ENCODE data around the gene CCDC106. TPM values are rescaled to one million over a fixed set of nuclear protein-coding genes. Genes with fewer than 3 reads are reported as not detected.

The CCDC106 gene
- total RNA-seq, 1 experiment from 2014 or later = 19.9 TPM

GRCh38 chr19:55637534-55637933 lies 10.5 kb upstream of the CCDC106 start:
- H4K20me1 ChIP-seq (ENCODE audit: control insufficient read depth, insufficient read depth, insufficient read length) = no peaks in the 10 kb centered on the region
- no peak overlapping the region for H2BK15ac ChIP-seq (ENCODE audit: low read depth, low read length)
- no peak overlapping the region for H2BK120ac ChIP-seq (ENCODE audit: low read depth, low read length, poor library complexity, severe bottlenecking)
- no peak overlapping the region for H2AK5ac ChIP-seq (ENCODE audit: insufficient read length, low read length)
- peaks cover 10% of the 10 kb centered on the region; the same call in 1 of the 2 replicates for H3K79me2 ChIP-seq (ENCODE audit: insufficient read depth, low read length)
- H3K4me3 Mint-ChIP-seq = peak overlapping the region; percentile 46 to 54; a peak in 3 of 5 replicates
- H3K23me2 ChIP-seq (ENCODE audit: insufficient read length, low read depth, low read length, poor library complexity, severe bottlenecking) = peaks cover 21% of the 10 kb centered on the region
- no peaks in the 10 kb centered on the region; a peak in 1 of 5 replicates for H3K9me3 Mint-ChIP-seq
- no peak overlapping the region for H2BK12ac ChIP-seq (ENCODE audit: insufficient read length, low read depth, low read length)
- H3K27ac Mint-ChIP-seq = peak overlapping the region in 1 of 3 experiments; percentile 59; a peak in 2 of 7 replicates
- no CpG with 5 or more reads among the region's 11 CpGs for WGBS (ENCODE audit: extremely low coverage, insufficient read length, low lambda C conversion rate)
- no peak overlapping the region for H3K9ac ChIP-seq (ENCODE audit: extremely low read depth, insufficient read length, low read length)
- no peak overlapping the region for H3K4me2 ChIP-seq (ENCODE audit: insufficient read depth, insufficient read length, low read length)
- peaks cover 10 to 15% (median 14%) of the 10 kb centered on the region in 3 experiments for H3K36me3 Mint-ChIP-seq (ENCODE audit: insufficient read depth in 1 of 3, low read depth in 3 of 3)
- peaks cover 3% of the 10 kb centered on the region; the same call in 1 of the 2 replicates for H3K27me3 Mint-ChIP-seq (ENCODE audit: low read depth)
- no peak overlapping the region for H4K8ac ChIP-seq (replicated peaks; ENCODE audit: insufficient read length, low read depth, low read length)
- H3K27ac ChIP-seq (ENCODE audit: insufficient read length, low read depth, low read length) = no peak overlapping the region
- H3K4ac ChIP-seq (ENCODE audit: low read depth, low read length) = no peak overlapping the region
- no peak overlapping the region for H2BK5ac ChIP-seq (ENCODE audit: insufficient read length, low read length)
- H3K56ac ChIP-seq (ENCODE audit: insufficient read length, low read depth, low read length) = no peak overlapping the region
- no peak overlapping the region for H2AFZ ChIP-seq (ENCODE audit: low read length)
- H2BK20ac ChIP-seq (ENCODE audit: low read depth, low read length, poor library complexity, severe bottlenecking) = no peak overlapping the region
- peaks cover 6% of the 10 kb centered on the region for H3K79me1 ChIP-seq (ENCODE audit: insufficient read depth, low read depth, low read length, poor library complexity, severe bottlenecking)
- no peaks in the 10 kb centered on the region for H3K27me3 ChIP-seq (ENCODE audit: insufficient read depth, low read length)
- H3K9me3 ChIP-seq (ENCODE audit: control insufficient read depth, low read depth, low read length) = no peaks in the 10 kb centered on the region
- H3K14ac ChIP-seq (ENCODE audit: insufficient read depth, low read length) = no peak overlapping the region
- no peak overlapping the region for H4K5ac ChIP-seq (ENCODE audit: insufficient read length, low read depth, low read length)
- no peak overlapping the region for H3K23ac ChIP-seq (ENCODE audit: insufficient read length, low read depth, low read length)
- 0 out of 2 replicates have a peak, but pooled peaks cover 2% of the 10 kb centered on the region for H3K4me1 ChIP-seq (ENCODE audit: insufficient read depth, low read length)
- no peak overlapping the region for H3T11ph ChIP-seq (ENCODE audit: low read length)
- H3K18ac ChIP-seq (ENCODE audit: insufficient read length, low read depth, low read length) = no peak overlapping the region
- no peak for DNase-seq
- no peak overlapping the region for H4K91ac ChIP-seq (ENCODE audit: insufficient read length, low read depth, low read length)
- peaks cover 28 to 36% of the 10 kb centered on the region in 2 experiments for H3K4me1 Mint-ChIP-seq
- TF ChIP-seq, protein P1, sequence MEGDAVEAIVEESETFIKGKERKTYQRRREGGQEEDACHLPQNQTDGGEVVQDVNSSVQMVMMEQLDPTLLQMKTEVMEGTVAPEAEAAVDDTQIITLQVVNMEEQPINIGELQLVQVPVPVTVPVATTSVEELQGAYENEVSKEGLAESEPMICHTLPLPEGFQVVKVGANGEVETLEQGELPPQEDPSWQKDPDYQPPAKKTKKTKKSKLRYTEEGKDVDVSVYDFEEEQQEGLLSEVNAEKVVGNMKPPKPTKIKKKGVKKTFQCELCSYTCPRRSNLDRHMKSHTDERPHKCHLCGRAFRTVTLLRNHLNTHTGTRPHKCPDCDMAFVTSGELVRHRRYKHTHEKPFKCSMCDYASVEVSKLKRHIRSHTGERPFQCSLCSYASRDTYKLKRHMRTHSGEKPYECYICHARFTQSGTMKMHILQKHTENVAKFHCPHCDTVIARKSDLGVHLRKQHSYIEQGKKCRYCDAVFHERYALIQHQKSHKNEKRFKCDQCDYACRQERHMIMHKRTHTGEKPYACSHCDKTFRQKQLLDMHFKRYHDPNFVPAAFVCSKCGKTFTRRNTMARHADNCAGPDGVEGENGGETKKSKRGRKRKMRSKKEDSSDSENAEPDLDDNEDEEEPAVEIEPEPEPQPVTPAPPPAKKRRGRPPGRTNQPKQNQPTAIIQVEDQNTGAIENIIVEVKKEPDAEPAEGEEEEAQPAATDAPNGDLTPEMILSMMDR (conservative IDR thresholded peaks at IDR 0.05) = no peak

Data from H9 (cell line).